Stimulated activated CD4-positive, alpha-beta T cell treated with anti-CD3 and anti-CD28 coated beads, TNF-alpha, amount 100 ng/mL, for 1 hour (primary cell): ENCODE results near the gene THAP7.

Source experiments
- DNase-seq, 3 donors: peaks; one replicate each; pipeline ENCODE4 v3.0.0-alpha.2; 2020; ENCODE audit warnings: low read depth in 3 of 3, low spot score in 1 of 3

THAP7 gene

GRCh38 chr22:20949698-20950183 lies 52.2 kb downstream of the THAP7 start:
- DNase-seq, result no peak
